ENCODE data around the gene RPL38.

The RPL38 gene

GRCh38 chr17:74252211-74252610 is 48.7 kb downstream of the RPL38 start:
- DNase-seq, result no peak

- no peak for DNase-seq
Measured at GRCh38 chr17:74253036-74253435, 49.6 kb downstream of the RPL38 start.

GRCh38 chr17:74257311-74257710 is 53.8 kb downstream of the RPL38 start:
- no peak for DNase-seq

GRCh38 chr17:74259667-74260524 is 56.4 kb downstream of the RPL38 start:
- DNase-seq, result no peak
